Effector memory CD4-positive, alpha-beta T cell (primary cell): Measurements from ENCODE around the gene AHRR.

Experiments used
- DNase-seq, 3 donors: peaks; one replicate each; pipeline ENCODE4 v3.0.0-alpha.2; 2020
- H3K27ac ChIP-seq: 2 replicates; pipeline ENCODE4 v1.7.0; 2013; ENCODE audit warnings: mild to moderate bottlenecking, low read length, moderate library complexity; ENCODE audit not compliant: insufficient read depth, poor library complexity, severe bottlenecking
- H3K27me3 ChIP-seq: replicated peaks from 2 replicates; pipeline ENCODE4 v1.7.0; 2013; ENCODE audit warnings: mild to moderate bottlenecking, low read length; ENCODE audit not compliant: insufficient read depth, control insufficient read depth, poor library complexity, severe bottlenecking
- H3K36me3 ChIP-seq: 2 replicates; pipeline ENCODE4 v1.7.0; 2013; ENCODE audit warnings: mild to moderate bottlenecking, low read length, moderate library complexity; ENCODE audit not compliant: control insufficient read depth, insufficient read depth
- H3K4me1 ChIP-seq: 2 replicates; pipeline ENCODE4 v1.7.0; 2013; ENCODE audit warnings: low read length, mild to moderate bottlenecking; ENCODE audit not compliant: control insufficient read depth, insufficient read depth, poor library complexity, severe bottlenecking
- H3K4me3 ChIP-seq: 2 replicates; pipeline ENCODE4 v1.7.0; 2013; ENCODE audit warnings: low read length, low read depth, mild to moderate bottlenecking; ENCODE audit not compliant: insufficient read depth, poor library complexity, severe bottlenecking
- H3K9me3 ChIP-seq: 2 replicates; pipeline ENCODE4 v1.7.0; 2013; ENCODE audit warnings: mild to moderate bottlenecking, low read length, moderate library complexity; ENCODE audit not compliant: control insufficient read depth

AHRR gene

DNA sequence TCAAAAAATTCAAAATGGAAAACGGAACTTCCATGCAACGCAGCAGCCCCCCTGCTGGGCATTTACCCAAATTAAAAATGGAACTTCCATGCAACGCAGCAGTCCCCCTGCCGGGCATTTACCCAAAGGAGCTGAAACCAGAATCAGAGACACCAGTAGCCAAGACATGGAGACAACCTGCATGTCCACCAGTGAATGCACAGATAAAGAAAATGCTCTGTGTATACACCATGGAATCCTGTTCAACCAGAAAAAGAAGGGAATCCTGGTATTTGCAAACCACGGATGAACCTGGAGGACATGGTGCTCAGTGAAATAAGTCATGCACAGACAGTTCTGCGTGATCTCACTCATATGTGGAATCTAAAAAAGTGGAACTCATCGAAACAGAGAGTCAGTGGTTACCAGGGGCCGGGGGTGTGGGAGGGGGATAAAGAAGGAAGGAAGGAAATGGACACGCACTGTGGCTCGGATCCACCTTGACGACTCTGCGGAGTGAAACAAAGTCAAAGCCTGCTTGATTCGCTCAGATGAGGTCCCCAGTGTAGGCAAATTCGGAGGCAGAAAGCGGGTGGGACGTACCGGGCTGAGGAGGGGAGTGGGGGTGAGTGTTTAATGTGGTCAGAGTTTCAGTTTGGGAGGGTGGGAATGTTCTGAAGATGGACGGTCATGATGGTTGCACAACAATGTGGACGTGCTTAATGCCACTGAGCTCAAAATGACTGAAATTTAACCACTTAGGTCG, 81.3 kb downstream of the AHRR start:
- H3K36me3 ChIP-seq: no peaks in the 10 kb centered on the region
- H3K4me1 ChIP-seq: no peaks in the 10 kb centered on the region
- H3K9me3 ChIP-seq: no peaks in the 10 kb centered on the region
- DNase-seq: no peak
- no peak overlapping the region for H3K27ac ChIP-seq
- H3K27me3 ChIP-seq: no peaks in the 10 kb centered on the region
- no peak overlapping the region for H3K4me3 ChIP-seq

DNA sequence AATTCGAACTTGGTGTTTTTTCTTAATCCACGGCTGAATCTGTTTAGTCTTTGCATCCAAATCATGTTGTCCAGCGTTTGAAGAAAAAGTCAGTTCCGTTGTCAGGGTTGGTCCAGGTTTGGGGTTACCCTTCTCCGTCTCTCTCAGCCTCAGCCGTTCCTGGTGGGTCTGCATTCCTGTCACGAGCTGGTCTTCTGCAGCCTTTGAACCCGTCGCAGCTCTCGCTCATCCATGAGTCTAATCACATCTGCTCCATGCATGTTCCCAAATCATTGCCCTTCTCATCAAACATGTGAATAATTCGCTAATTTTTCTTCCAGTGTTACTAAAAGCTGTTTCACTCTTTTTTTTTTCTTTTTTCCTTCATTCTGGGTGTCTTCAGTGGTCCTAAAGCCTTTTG, 82.5 kb downstream of the AHRR start:
- DNase-seq: no peak
- Histone ChIP-seq H3K27ac (no peak overlapping the region), H3K27me3 (no peaks in the 10 kb centered on the region), H3K9me3 (no peaks in the 10 kb centered on the region), H3K4me1 (no peaks in the 10 kb centered on the region), H3K4me3 (no peak overlapping the region), H3K36me3 (no peaks in the 10 kb centered on the region)

DNA sequence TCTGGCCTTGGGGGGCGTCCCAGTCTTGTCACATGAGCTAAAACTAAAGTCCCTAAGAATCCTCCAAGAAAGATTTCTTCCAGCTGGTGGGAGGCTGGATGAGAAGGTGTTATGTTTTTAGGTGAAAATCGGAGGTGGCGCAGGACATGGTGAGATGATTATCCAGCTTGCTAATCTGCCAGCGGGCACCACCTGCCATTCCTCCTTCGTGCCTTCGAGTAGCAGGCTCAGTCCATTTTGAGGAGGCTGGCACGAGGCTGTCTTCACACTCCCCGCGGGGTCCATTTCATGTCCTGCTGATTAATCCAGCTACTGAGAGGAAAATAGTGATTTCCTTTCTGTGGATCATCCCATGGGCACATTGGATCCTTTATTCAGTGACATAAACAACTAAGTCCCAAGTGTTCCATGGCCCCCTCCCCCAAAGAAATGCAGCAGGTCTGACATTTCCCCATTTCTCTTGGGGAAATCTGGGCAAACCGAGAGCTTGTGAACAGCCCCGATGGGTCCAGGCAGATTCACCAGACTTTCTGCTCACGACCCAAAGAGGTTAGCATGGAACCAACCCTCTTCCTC, 83.2 kb downstream of the AHRR start:
- Histone ChIP-seq H3K27me3 (no peaks in the 10 kb centered on the region), H3K4me3 (no peak overlapping the region), H3K9me3 (no peaks in the 10 kb centered on the region), H3K36me3 (no peaks in the 10 kb centered on the region), H3K27ac (no peak overlapping the region), H3K4me1 (no peaks in the 10 kb centered on the region)
- DNase-seq: no peak

DNA sequence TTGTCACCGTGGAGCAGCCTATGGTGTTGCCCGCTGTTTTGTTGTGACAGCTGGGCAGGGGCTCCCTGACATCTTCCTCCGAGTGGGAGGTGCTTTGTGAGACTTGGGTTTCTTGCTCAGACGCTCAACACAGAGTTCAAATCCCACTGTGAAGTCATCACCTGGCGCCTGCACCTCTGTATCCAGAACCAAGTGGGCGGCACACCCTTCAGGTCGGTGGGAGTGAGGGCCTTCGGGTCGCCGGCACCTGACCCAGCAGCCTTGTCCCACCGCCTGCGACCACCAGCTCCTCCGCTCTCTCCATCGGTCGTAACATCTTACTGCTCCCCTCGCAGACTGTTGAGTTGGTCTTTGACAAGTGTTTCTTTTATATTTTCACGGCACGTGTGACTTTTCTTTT, 83.9 kb downstream of the AHRR start:
- Histone ChIP-seq H3K27ac (no peak overlapping the region), H3K36me3 (no peaks in the 10 kb centered on the region), H3K27me3 (no peaks in the 10 kb centered on the region), H3K4me1 (no peaks in the 10 kb centered on the region), H3K4me3 (no peak overlapping the region), H3K9me3 (no peaks in the 10 kb centered on the region)
- DNase-seq: no peak

DNA sequence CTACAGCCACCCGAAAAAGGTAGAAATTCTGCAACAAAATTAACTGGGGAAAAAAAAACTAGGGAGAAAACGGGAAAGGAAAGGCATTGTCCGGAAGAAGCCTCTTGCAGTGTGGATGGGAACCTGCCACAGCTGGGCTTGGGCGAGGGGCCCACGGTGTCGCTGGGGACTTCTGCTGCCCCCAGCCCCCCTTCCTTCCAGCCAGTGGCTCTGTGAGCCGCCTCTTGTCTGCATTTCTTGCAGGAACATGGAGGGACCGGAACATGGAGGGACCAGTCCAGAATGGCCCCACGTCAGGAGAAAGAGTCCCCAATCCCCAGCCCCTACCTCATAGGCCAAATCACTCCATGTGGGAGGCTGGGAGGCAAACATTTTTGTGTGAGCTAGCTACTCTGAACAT, 84.5 kb downstream of the AHRR start:
- Histone ChIP-seq H3K9me3 (no peaks in the 10 kb centered on the region), H3K27me3 (no peaks in the 10 kb centered on the region), H3K4me3 (no peak overlapping the region), H3K27ac (no peak overlapping the region), H3K36me3 (no peaks in the 10 kb centered on the region), H3K4me1 (no peaks in the 10 kb centered on the region)
- no peak for DNase-seq

DNA sequence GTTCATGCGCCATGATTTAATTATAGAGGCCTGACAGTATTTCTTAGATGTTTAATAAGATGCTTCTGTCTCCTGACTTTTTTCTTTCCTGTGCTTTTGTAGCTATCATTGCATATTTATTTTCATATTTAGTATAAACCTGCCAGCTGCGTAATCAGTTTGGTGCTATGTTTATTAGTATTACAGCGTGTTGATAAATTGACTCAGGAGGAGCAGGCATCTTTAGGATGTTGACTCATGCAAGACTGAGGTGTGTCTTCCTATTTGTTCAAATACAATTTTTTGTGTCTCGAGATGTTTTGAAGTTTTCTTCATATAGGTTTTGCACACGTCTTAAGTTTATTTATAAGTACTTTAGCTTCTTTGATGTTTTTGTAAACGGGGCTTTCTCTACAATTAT, 85.5 kb downstream of the AHRR start:
- Histone ChIP-seq H3K27me3 (no peaks in the 10 kb centered on the region), H3K4me3 (no peak overlapping the region), H3K36me3 (no peaks in the 10 kb centered on the region), H3K27ac (no peak overlapping the region), H3K4me1 (no peaks in the 10 kb centered on the region), H3K9me3 (no peaks in the 10 kb centered on the region)
- DNase-seq: no peak

DNA sequence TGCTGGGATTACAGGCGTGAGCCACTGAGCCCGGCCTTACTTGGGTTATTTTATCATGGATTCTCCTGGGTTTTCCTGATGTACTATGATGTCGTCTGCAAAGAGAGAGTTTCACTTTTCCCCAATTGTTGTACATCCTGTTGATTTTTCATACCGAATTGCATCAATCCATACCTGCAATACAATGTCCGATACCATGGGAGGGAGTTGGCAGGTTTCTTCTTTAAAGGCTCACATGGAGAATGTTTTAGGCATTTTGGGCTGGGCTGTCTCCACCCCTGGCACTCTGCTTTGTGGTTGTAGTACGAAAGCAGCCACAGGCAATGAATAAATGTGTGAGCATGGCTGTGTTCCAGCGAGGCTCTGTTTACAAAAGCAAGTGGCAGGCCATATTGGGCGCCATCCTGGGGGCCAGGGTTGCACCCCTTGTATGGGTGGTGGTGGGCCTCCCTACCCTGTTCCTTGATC, 86.3 kb downstream of the AHRR start:
- no peaks in the 10 kb centered on the region for H3K36me3 ChIP-seq
- H3K4me3 ChIP-seq: no peak overlapping the region
- no peak for DNase-seq
- no peaks in the 10 kb centered on the region for H3K9me3 ChIP-seq
- H3K27me3 ChIP-seq: no peaks in the 10 kb centered on the region
- no peaks in the 10 kb centered on the region for H3K4me1 ChIP-seq
- no peak overlapping the region for H3K27ac ChIP-seq

- no peak overlapping the region for H3K4me3 ChIP-seq
- no peak for DNase-seq
- no peaks in the 10 kb centered on the region for H3K27me3 ChIP-seq
- no peaks in the 10 kb centered on the region for H3K36me3 ChIP-seq
- H3K4me1 ChIP-seq: no peaks in the 10 kb centered on the region
- no peaks in the 10 kb centered on the region for H3K9me3 ChIP-seq
- H3K27ac ChIP-seq: no peak overlapping the region
These were observed 89.5 kb downstream of the AHRR start for GRCh38 chr5:410911-411517.

GRCh38 chr5:411728-412127, 90.2 kb downstream of the AHRR start:
- H3K27me3 ChIP-seq: no peaks in the 10 kb centered on the region
- no peaks in the 10 kb centered on the region for H3K36me3 ChIP-seq
- H3K27ac ChIP-seq: no peak overlapping the region
- no peaks in the 10 kb centered on the region for H3K9me3 ChIP-seq
- no peak for DNase-seq
- no peaks in the 10 kb centered on the region for H3K4me1 ChIP-seq
- H3K4me3 ChIP-seq: no peak overlapping the region
